Muscle of leg (tissue), 11 donors: ENCODE measurements around the gene CACNA1D. TPM values are rescaled to one million over a fixed set of nuclear protein-coding genes. Genes with fewer than 3 reads are reported as not detected.

ENCODE experiments used
- DNase-seq: peaks from one replicate; pipeline ENCODE4 v3.0.0; 2013
- H3K27ac ChIP-seq: one replicate; pipeline ENCODE4 v1.5.1; 2013; ENCODE audit warnings: mild to moderate bottlenecking, low read length, control low read depth
- H3K27me3 ChIP-seq: one replicate; pipeline ENCODE4 v1.6.1; 2013; ENCODE audit warnings: low read length; ENCODE audit not compliant: control insufficient read depth, insufficient read depth
- H3K36me3 ChIP-seq: one replicate; pipeline ENCODE4 v1.6.1; 2013; ENCODE audit warnings: low read length; ENCODE audit not compliant: control insufficient read depth, insufficient read depth
- H3K4me1 ChIP-seq: one replicate; pipeline ENCODE4 v1.6.1; 2013; ENCODE audit warnings: low read length; ENCODE audit not compliant: control insufficient read depth, insufficient read depth
- H3K4me3 ChIP-seq: one replicate; pipeline ENCODE4 v1.5.1; 2013; ENCODE audit warnings: low read length, control low read depth
- H3K9me3 ChIP-seq: replicated peaks from 2 replicates; pipeline ENCODE4 v1.6.1; 2013; ENCODE audit warnings: low read depth, low read length; ENCODE audit not compliant: control insufficient read depth
- WGBS: methylation state at CpG from one replicate; pipeline ENCODE4 v1.1.5; 2013; ENCODE audit warnings: missing lambda C conversion rate; ENCODE audit not compliant: insufficient coverage; 5-methylcytosine and 5-hydroxymethylcytosine counted together
- polyA plus RNA-seq, 8 donors: library from polyadenylated mRNA; unstranded; fragments of 120-200 nt; gene quantifications; one replicate each; pipeline versions ENCODE4 v1.2.1 to v1.2.3, GENCODE V29; 2013; ENCODE audit warnings: inconsistent platforms in 1 of 8, low replicate concordance in 1 of 8; ENCODE audit not compliant: insufficient read length in 8 of 8, insufficient read depth in 1 of 8
- total RNA-seq: library from RNA; stranded (reverse); fragments of 120-200 nt; gene quantifications from one replicate; pipeline ENCODE4 v1.2.4, GENCODE V29; 2013

The CACNA1D gene
- total and polyA plus RNA-seq, 9 donors, result 0.86 to 6.3 (median 2.1) TPM

DNA sequence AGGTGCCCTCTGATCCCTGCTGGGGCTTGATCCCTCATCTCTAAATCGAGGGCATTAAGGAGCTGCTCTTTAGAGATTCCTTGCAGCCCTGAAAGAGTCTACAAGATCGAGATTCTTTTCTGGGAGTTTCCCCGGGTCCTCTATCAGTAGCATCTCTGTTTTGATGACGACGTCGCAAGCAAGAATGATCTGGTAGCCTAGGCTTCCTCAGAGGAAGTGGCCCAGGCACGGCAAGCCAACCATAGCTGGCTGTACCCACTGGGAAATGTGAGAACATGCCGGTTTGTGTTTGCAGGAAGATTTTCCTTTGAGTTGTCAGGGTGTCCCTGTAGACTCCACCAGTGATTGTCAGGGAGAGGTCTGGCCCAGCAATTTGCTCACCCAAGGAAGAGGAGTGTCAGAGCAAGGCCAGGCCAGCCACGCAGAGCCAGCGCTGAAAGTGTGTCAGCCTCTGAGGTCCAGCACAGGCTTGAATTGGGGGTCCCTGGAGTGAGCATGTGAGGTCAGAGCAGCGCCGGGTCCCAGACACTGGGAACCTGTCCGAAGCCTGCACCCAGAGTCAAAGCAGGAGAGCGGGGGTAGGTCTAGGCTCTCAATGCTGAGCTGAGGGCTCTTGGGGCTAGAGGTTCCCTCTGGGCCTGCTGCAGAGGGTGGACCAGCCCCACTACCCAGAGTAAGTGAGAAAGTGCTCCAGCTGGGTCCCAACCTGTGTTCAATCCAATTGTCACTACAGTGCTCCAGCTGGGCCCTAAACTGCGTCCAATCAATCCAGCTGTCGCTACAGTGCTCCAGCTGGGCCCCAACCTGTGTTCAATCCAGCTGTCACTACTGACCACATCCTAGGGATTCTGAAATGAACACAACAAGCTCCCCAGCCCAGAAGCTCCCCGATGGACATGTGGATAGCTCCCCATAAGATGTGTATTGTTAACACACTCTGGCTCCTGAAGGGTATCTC, 256.1 kb downstream of the CACNA1D start:
- DNase-seq, result peak; percentile 41
- no peak overlapping the region for H3K27ac ChIP-seq
- peaks cover 8% of the 10 kb centered on the region for H3K4me1 ChIP-seq
- H3K36me3 ChIP-seq, result no peaks in the 10 kb centered on the region
- H3K27me3 ChIP-seq, result peaks cover 2% of the 10 kb centered on the region
- 80% methylated on average over 16 of the region's 17 CpGs for WGBS
- no peak overlapping the region for H3K4me3 ChIP-seq
- H3K9me3 ChIP-seq, result no peaks in the 10 kb centered on the region

DNA sequence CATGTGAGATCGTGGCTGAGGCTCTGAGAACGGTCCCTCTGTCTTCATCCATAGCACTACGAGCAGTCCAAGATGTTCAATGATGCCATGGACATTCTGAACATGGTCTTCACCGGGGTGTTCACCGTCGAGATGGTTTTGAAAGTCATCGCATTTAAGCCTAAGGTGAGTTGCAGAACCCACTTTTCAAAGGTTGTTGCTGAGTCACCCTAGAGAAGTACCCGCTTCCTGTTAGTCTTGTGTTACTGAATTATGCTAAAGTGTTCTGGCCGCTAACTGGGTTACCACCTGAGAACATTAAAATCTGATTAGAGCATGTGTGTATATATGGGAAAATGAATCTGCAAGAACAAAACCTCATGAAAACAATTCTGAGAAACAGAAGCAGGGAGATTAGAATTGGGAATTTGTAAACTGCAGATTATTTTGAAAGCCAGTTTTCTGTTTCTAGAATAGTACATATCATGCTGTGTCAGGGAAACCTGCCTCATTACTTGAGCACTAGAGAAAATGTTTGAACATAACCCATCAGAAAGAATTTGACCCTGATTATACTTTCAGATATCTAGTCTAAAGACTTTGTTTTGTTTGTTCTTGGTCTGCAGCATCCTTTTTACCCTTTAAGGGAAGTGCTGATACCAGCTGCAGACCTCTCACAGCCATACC, 259.2 kb downstream of the CACNA1D start:
- Histone ChIP-seq H3K9me3 (no peaks in the 10 kb centered on the region), H3K4me1 (peaks cover 8% of the 10 kb centered on the region), H3K27ac (no peak overlapping the region), H3K27me3 (peaks cover 2% of the 10 kb centered on the region), H3K36me3 (no peaks in the 10 kb centered on the region), H3K4me3 (no peak overlapping the region)
- no peak for DNase-seq
- WGBS, result 87% methylated on average over 8 of the region's 9 CpGs

DNA sequence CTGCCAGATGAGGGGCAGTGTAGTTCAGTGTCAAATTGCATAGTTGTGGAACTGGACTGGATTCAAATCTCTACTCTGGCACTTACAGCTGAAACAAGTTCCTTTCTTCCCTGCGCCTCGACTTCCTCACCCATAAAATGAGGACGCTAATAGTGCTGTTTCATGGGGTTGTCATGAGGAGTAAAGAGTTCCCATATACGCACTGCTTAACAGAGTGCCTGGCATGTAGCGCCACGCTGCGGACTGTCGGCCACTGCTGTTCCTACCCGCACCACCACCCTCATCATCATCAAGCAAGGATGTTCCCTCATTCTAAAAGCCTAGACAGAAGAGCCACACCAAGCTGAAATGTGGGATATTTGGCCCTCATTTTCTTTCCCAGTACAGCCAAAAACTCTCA, 259.9 kb downstream of the CACNA1D start:
- Histone ChIP-seq H3K27ac (no peak overlapping the region), H3K4me3 (no peak overlapping the region), H3K4me1 (peaks cover 8% of the 10 kb centered on the region), H3K27me3 (peaks cover 2% of the 10 kb centered on the region), H3K36me3 (no peaks in the 10 kb centered on the region), H3K9me3 (no peaks in the 10 kb centered on the region)
- 82% methylated on average over 2 of the region's 9 CpGs for whole genome bisulfite sequencing
- DNase-seq, result peak; percentile 51

DNA sequence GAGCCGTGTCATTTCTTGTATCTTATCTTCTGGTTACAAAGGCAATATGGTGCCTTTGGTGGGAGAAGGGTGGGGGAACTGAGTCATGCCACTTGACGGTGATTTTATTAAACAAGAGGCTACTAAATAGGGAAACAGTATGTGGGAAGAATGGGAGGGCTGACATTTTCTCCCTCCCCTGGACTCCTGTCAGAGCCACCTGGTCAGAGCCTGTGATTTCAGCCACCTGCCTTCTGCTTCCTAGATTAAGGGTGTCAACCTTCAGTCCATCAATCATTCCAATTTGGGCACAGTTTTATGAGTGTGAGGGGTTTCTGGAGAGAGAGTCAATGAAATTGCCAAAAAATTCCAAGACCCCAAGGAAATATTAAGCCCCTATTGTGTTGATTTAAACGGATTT, 264.4 kb downstream of the CACNA1D start:
- Histone ChIP-seq H3K27ac (no peak overlapping the region), H3K9me3 (no peaks in the 10 kb centered on the region), H3K36me3 (no peaks in the 10 kb centered on the region), H3K4me3 (no peak overlapping the region), H3K4me1 (no peaks in the 10 kb centered on the region), H3K27me3 (no peaks in the 10 kb centered on the region)
- WGBS, result no CpG with 5 or more reads among the region's 3 CpGs
- no peak for DNase-seq

DNA sequence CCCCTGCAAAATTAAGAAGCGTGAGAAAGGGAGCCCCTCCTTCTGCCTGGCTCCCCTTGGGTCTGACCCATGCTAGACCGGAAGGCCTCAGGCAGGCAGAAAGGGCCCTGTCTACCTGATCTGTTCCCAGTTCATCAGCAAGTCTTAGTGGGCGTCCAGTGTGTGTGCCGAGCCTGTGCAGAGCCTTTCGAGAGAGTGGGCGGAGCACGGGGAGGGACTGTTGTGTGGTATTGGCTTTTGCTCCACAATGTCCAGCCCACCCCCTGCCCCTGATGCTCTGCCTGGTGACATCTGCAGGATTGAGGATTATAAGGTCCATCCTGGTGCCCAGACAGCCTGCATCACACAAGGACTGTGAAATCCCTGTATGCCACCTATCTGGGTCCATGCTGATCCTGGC, 268.9 kb downstream of the CACNA1D start:
- H3K27ac ChIP-seq, result no peak overlapping the region
- 88% methylated on average over 2 of the region's 7 CpGs for WGBS

DNA sequence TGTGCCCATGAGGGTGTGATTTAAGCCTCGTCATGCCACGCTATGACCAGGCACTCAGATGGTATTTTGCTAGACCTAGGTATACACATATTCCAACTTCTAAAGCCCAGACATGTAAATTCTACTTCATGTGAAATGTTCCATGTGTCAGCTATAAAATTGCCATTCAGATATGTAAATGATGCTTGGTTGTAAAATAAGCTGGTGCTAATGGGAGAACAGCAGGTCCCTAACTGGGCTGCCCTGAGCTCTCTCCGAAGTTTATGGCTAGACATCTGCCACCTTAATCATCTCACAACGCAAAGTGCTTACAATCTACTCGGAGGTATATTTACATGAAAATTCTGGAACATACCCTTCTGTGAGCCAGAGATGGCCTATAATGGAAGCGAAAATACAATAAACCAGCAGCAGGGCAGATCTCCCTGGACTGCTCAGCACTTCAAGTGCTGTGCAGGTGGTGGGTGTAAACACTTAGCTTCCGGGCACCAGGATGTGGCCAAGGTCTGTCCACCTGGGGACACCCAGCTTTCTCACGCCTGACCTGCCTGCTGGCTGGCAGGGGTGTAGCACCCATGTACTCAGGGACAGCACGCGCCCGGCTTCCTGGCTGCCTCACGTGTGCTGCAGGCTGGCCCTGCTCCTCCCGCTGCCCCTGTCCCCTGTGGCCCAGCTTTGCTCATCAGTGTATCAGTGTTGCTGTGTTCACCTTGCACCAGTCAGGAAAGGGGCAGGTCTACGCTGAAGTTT, 269.8 kb downstream of the CACNA1D start:
- WGBS, result 77% methylated on average over 10 of the region's 14 CpGs
- Histone ChIP-seq H3K36me3 (no peaks in the 10 kb centered on the region), H3K9me3 (no peaks in the 10 kb centered on the region), H3K27ac (no peak overlapping the region), H3K4me3 (no peak overlapping the region), H3K27me3 (peaks cover 2% of the 10 kb centered on the region), H3K4me1 (no peaks in the 10 kb centered on the region)
- DNase-seq, result no peak

More for the DNA sequence above, 268.9 kb downstream of the CACNA1D start:
- H3K36me3 ChIP-seq, result no peaks in the 10 kb centered on the region
- no peaks in the 10 kb centered on the region for H3K9me3 ChIP-seq
- H3K27me3 ChIP-seq, result peaks cover 2% of the 10 kb centered on the region
- H3K4me1 ChIP-seq, result no peaks in the 10 kb centered on the region
- H3K4me3 ChIP-seq, result no peak overlapping the region
- no peak for DNase-seq

DNA sequence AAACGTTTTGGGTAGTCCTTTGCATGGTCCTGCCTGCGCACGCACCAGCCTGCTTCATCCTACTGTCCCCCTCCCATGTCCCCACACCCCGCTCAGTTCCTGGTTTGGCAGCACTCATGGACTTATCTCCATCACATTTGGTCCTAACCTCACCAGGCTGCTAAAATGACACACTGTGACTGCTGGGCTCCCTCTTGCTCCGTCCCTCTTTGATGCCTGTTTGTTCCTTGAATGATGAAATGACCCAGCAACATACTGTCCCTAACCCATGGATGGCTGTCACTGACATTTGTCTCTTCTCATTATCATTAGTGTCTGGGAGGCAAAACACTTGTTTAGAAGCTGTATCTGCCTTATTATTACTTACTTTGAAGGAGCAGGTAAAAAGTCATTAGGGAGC, 271.3 kb downstream of the CACNA1D start:
- no peak overlapping the region for H3K27ac ChIP-seq
- no peaks in the 10 kb centered on the region for H3K4me1 ChIP-seq
- no peaks in the 10 kb centered on the region for H3K36me3 ChIP-seq
- H3K4me3 ChIP-seq, result no peak overlapping the region
- H3K9me3 ChIP-seq, result no peaks in the 10 kb centered on the region
- WGBS, result 95% methylated on average over 4 of the region's 5 CpGs
- H3K27me3 ChIP-seq, result peaks cover 2% of the 10 kb centered on the region
- no peak for DNase-seq

DNA sequence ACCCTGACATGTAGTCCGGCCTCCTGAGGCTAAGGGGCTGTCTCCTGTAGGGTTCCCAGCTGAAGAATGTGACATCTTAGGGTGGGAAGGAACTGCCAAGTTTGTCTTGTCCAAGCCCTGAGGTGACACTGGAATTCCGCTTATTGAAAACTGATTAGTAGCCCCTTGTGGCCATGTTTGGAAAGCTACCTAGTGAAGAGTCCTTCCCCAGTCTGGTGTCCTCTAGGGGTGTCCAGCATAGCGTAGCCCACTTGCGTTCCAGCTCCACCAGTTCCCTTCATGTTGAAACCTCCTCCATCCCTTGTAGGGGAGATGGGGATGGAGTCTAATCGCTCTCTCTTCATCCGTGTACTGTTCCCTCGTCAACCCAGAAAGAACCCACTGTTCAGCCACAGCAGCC, 272.3 kb downstream of the CACNA1D start:
- 82% methylated on average over 3 of the region's 7 CpGs for WGBS
- DNase-seq, result no peak
- peaks cover 2% of the 10 kb centered on the region for H3K27me3 ChIP-seq
- H3K27ac ChIP-seq, result no peak overlapping the region
- no peaks in the 10 kb centered on the region for H3K9me3 ChIP-seq
- H3K4me1 ChIP-seq, result no peaks in the 10 kb centered on the region
- H3K4me3 ChIP-seq, result no peak overlapping the region
- no peaks in the 10 kb centered on the region for H3K36me3 ChIP-seq

DNA sequence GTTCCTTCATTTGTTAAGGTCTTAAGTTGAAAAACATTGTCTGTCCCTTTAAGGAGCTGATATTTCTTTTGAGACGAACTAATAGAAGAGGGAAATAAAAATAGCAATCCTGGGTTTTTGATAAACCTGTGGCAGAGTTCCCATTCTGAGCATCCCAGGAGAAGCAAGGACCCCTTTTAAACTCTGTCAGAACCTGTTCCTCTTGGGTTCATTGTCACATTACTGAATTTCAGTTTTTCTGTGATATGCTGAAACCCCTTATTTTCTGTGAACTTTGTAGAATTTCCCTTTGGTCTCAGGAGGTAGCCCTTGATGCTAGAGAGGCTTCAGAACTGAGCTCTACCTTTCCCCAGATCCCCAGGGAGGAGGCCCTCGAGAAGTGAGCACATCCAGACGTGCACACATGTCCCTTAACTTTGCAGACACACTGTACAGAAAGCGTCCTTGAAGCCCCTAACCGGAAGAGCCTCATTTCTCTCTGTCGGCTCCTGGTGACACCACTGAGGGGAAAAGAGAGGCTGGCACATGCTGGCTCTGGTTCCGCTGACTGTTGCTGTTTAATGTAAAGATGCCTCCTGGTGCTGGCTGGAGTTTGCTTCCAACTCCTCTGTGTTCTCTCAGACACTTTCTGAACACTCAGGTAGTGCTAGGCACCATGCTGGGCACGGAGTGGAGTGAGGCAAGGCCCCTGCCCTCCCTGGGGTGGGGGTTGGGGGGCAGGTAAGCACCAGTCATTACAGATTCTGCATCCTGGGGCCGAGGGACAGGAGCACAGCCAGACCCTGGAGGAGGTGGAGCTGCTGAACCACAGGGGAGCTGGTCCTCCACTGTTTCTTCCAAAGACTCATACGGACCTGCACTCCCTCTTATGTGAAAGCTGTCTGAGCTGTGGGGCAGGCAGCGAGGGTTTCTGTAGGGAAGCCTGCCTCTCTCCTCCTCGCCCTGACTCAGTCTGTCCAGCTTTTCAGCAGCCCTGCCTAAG, 274.4 kb downstream of the CACNA1D start:
- no peak for DNase-seq
- Histone ChIP-seq H3K27me3 (peaks cover 3% of the 10 kb centered on the region), H3K9me3 (no peaks in the 10 kb centered on the region), H3K4me3 (no peak overlapping the region), H3K27ac (no peak overlapping the region), H3K36me3 (no peaks in the 10 kb centered on the region), H3K4me1 (peaks cover 11% of the 10 kb centered on the region)
- 28% methylated on average over 3 of the region's 12 CpGs for WGBS
